DMS53 (cell line): ENCODE data around the gene WNT5B.

Experiments used
- DNase-seq: peaks from one replicate; lab custom pipeline; 2025; lab: John Stamatoyannopoulos, UW

WNT5B gene

GRCh38 chr12:1651946-1652345 lies 22.9 kb downstream of the WNT5B start:
- DNase-seq: peak; percentile 40

DNA sequence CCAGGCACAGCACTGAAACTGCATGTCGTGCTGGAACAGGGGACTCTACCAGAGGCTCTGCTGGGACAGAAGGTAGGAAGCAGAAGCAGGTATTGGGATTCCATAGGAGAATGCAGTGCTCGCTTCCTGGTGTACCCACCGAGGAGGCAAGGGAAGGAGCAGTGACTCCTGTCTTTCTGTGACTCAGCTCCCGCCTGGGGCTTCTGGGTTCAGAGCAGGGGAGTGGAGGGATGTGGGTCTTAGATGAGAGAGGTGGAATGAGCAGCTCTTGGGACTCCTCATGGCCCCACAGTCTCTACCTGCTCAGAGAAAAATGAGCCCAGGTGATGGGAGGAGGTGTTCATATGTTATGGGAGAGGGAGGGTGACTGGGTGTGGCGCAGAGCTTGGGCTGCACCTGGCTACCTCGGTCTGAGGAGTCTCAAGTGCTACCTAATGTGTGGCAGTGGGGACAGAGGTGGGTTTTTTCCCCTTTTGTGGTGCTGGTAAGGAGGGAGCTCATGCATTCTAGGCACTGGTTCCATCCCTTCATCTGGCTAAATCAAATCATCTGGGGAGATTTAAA lies 26.3 kb downstream of the WNT5B start:
- no peak for DNase-seq

- DNase-seq: no peak
These were observed 27.9 kb downstream of the WNT5B start for GRCh38 chr12:1656902-1657301.

GRCh38 chr12:1657688-1658087 lies 28.7 kb downstream of the WNT5B start:
- DNase-seq: no peak

DNA sequence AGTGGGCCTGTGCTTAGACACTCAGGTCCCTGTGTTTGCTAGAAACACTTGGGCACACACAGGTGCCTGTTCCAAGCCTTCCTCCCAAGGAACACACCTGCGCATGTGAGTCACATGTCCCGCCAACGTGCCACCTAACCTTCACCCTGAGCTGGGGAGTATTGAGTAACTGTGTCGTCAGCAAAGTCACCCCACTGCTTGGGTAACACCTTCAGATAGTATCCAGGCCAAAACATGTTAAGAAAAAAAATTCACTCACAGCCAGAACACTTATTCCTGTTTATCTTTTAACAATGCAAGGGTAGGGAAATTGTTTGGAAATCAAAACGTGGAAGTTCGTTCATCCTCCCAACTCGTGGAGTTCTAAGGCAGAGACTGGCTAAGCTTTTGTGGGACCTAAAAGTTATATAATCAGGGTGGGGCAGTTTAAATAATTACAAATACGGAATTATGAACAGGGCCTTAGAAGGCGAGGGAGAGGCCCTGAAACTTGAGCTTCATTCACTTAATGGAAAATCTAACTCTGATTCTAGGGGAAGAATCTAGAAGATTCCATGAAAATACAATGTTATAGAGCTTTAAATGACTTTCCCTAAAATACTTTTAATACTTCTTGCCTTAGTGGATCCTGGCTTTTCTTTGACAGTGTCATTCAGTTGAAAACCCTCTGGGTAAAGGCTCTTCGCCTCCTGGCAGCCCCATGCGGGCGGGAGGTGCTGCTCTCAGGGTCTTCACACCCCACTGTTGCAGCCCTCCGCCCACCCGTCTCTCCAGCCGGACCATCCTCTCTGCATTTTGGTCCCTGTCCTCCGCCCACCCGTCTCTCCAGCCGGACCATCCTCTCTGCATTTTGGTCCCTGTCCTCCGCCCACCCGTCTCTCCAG lies 31.5 kb downstream of the WNT5B start:
- DNase-seq: peak; percentile 65

- DNase-seq: peak; percentile 100
These were observed 32.7 kb downstream of the WNT5B start for GRCh38 chr12:1661553-1662335.

- peak; percentile 97 for DNase-seq
These were observed 33.9 kb downstream of the WNT5B start for GRCh38 chr12:1662761-1663439.

DNA sequence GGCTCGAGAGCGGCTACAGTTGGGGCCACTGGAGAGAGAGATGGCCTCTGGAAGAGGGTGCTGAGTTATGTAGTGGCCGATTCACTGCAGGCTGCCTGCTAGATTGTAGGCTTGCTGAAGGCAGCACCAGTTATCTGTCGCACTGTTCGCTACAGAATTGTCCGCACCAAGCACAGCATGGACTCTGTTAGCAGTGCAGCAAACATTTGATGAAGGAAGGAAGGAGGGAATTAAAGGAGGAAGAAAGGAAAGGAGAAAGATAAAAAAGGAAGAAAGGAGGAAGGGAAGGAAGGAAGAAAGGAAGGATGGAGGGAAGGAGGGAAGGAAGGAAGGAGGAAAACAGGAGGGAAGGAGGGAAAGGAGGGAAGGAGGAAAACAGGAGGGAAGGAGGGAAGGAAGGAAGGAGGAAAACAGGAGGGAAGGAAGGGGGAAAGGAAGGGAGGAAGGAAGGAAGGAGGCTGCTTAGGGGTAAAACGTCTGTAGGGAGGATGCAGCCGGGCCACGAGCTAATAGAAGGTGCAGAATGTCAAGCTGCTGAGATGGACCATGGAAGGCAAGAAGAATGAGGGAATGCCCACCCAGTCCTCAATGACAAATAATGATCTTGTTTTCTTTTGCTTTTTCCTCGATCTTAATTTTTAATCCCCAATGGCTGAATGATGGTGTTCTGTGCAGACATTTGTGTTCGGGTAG lies 34.6 kb downstream of the WNT5B start:
- no peak for DNase-seq

DNA sequence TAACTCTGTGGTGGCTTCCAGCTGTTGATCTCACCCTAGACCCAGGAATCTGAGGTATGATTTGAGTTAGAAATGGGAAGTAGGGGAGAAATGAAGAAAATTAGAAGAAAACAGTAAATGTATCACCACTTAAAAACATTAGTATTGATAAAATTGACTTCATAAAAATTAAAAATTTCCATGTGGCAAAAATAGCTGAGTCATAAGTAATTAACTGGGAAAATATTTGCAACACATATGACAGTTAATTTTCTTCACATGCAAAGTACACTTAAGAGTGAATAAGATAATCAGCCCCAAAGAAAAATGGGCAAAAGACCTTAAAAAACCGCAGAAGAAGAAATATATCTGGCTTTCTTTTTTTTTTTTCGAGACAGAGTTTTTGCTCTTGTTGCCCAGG lies 36.3 kb downstream of the WNT5B start:
- DNase-seq: no peak

- no peak for DNase-seq
These were observed 37.2 kb downstream of the WNT5B start for GRCh38 chr12:1666215-1666614.

DNA sequence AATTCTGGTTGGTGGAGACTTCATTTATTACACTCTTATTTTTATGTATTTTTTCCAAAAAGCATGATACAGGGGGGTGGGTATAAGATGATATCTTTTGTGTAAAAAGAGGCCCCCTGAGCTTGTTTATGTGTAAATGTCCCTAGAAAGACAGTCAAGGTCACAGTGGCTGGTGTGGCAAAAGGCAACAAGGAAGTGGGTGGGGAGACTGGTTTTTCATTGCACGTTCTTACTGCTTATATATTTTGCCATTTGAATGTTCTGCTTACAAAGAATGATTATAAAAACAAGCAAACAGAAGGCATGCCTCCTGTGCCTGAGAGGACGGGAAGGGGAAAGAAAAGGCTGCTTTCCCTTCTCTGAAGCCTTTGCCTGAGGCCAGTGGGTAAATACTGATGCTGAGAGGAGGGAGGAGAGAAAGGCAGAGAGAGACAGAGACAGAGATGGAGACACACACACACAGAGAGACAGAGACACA lies 37.7 kb downstream of the WNT5B start:
- peak; percentile 48 for DNase-seq

DNA sequence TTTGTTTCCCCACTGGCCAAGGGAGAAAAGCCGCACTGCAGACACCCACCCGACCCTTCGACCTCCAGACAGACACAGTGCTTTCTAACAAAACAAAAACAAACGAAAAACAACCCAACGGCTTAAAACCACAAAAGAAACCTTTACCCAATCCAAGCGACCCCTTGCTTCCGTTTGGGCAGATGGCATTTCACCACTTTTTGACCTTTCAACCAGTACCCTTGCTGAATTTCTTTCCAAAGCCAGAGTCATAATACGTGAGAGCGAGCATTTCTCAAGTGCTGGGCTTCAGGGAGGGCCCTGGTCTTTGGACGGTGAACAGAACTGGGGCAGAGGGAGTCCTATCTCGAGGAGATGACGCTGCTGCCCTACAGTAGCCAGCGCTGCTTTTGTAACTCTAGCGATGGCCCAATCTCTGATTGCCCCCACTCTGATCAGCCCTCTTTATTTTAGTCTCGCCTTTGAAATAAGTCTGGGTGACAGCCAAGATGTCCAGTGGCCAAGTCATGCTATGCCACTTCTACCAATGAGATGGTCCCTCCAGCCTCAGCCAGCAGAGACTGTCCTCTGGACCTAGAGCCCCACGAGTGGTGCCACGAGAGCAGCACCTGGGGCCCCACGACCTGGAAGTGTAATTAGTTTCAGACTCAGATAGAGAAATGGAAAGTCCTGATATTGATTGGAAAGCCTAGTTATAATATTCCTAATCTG lies 40.0 kb downstream of the WNT5B start:
- no peak for DNase-seq

- no peak for DNase-seq
These were observed 41.6 kb downstream of the WNT5B start for GRCh38 chr12:1670358-1671268.

DNA sequence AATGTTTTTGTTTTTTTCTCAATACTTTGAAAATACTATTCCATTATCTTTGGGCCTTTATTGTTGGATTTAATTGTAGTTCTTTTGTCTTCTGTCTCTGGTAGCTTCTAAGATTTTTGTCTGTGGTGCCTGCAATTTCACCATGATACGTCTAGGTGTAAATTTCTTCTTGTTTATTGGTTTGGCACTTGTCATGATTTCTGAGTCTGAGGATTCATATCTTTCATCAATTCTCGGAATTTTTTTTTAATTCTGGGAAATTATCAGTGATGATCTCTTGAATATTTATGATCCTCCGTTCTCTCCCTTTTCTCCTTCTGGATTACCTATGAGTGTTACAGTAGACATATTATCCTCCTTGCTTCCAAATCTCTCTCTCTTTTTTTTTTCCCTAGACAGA lies 47.0 kb downstream of the WNT5B start:
- no peak for DNase-seq

- no peak for DNase-seq
These were observed 51.9 kb downstream of the WNT5B start for GRCh38 chr12:1680804-1681492.

- DNase-seq: no peak
These were observed 52.4 kb downstream of the WNT5B start for GRCh38 chr12:1681493-1681807.

GRCh38 chr12:1688086-1688710 lies 59.2 kb downstream of the WNT5B start:
- peak; percentile 52 for DNase-seq

DNA sequence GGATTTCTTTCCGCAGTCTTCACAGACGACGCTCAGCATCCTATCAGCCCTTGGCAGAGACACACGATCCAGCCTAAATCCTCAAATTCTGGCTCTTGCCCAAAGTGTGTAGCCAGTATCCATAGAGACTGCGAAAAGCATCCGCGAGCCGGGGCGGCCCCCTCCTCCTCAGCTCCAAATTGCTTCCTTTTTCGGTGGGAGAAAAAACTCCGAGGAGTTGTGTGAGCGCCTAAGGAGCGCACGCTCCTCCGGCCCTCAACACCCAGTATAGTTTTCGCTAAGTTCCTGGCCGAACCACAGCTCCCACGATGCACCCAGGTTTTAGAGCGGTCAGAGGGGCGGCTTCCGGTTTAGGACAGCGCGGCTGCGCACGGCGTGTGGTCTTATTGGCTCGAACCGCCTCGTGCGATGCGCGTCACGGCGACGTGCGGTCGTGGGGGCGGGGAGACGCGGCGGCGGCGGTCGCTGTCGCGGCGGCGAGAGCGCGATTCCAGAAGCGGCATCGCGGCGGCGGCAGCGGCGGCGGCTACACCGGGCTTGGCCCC lies 61.6 kb downstream of the WNT5B start, which contains the start of gene ADIPOR2:
ADIPOR2 (plus strand) TSS at position 493 of the 545 bp plus-strand sequence. CDS start 63,274 bp downstream, outside the sequence.
- DNase-seq: peak; percentile 100
